ENCODE measurements around the gene ANKRD34A.

DNA sequence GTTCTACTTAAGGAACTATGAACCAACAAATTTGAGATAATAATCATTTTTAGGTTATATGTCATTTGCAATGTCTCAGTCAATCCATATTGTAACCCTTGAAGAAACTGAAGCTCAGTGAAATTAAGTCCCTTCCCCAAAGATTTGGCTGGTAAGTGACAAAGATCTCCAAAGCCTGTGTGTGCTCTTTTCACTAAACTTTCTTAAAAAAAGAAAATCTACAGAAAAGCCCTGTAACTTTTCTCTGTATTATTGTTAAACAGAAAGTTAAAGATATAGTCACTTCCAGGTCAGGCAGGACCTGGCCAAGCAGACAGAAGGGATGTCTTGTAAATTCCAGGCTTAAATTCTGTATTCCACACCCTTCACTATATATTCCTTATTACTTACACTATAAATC lies 8.0 kb downstream of the ANKRD34A start:
- TF ChIP-seq, protein P1, sequence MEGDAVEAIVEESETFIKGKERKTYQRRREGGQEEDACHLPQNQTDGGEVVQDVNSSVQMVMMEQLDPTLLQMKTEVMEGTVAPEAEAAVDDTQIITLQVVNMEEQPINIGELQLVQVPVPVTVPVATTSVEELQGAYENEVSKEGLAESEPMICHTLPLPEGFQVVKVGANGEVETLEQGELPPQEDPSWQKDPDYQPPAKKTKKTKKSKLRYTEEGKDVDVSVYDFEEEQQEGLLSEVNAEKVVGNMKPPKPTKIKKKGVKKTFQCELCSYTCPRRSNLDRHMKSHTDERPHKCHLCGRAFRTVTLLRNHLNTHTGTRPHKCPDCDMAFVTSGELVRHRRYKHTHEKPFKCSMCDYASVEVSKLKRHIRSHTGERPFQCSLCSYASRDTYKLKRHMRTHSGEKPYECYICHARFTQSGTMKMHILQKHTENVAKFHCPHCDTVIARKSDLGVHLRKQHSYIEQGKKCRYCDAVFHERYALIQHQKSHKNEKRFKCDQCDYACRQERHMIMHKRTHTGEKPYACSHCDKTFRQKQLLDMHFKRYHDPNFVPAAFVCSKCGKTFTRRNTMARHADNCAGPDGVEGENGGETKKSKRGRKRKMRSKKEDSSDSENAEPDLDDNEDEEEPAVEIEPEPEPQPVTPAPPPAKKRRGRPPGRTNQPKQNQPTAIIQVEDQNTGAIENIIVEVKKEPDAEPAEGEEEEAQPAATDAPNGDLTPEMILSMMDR (IDR thresholded peaks at IDR 0.05; ENCODE audit: poor library complexity): no peak
- TF ChIP-seq EZH2 (IDR thresholded peaks at IDR 0.05; ENCODE audit: borderline replicate concordance) (no peak), EZH2phosphoT487 (IDR thresholded peaks at IDR 0.05; ENCODE audit: low read depth, severe bottlenecking, unreplicated experiment) (no peak)
